KMS-11 (cell line): ENCODE measurements around the gene GLS.
A peak's percentile ranks its signal among the peaks of the same experiment; 100 is the strongest.
"Not testable (repeated sequence)": the region's sequence is repeated elsewhere in the genome, so short reads cannot be mapped to it uniquely, and the experiment has no call there.

ENCODE experiments used
- H2AFZ ChIP-seq: fragments of 200-600 bp; sonication (generic); 2 replicates; pipeline ENCODE4 v1.6.1; 2016; ENCODE audit warnings: antibody characterized with exemption, mixed run types, low read depth
- H3K27ac ChIP-seq: fragments of 200-600 bp; sonication (generic); 2 replicates; pipeline ENCODE4 v1.6.1; 2016; ENCODE audit warnings: mild to moderate bottlenecking, mixed run types
- H3K27me3 ChIP-seq: fragments of 200-600 bp; sonication (generic); 2 replicates; pipeline ENCODE4 v1.6.1; 2017; ENCODE audit warnings: mild to moderate bottlenecking, low read depth, mixed run types, moderate library complexity; ENCODE audit not compliant: insufficient read depth
- H3K36me3 ChIP-seq: fragments of 200-600 bp; sonication (generic); 2 replicates; pipeline ENCODE4 v1.6.1; 2017; ENCODE audit warnings: mild to moderate bottlenecking, mixed run types; ENCODE audit not compliant: insufficient read depth
- H3K4me1 ChIP-seq: fragments of 200-600 bp; sonication (generic); 2 replicates; pipeline ENCODE4 v1.6.1; 2016; ENCODE audit warnings: mild to moderate bottlenecking, low read depth, mixed run types; ENCODE audit not compliant: poor library complexity, severe bottlenecking
- H3K4me2 ChIP-seq: fragments of 200-600 bp; sonication (generic); 2 replicates; pipeline ENCODE4 v1.7.0; 2016; ENCODE audit warnings: mild to moderate bottlenecking, mixed run types
- H3K4me3 ChIP-seq: fragments of 200-600 bp; sonication (generic); IDR thresholded peaks from 2 replicates; pipeline ENCODE4 v1.6.1; 2017; ENCODE audit warnings: low read depth, low read length, mixed read lengths; ENCODE audit not compliant: insufficient read depth
- H3K79me2 ChIP-seq: fragments of 200-600 bp; sonication (generic); 2 replicates; pipeline ENCODE4 v1.6.1; 2016; ENCODE audit warnings: low read depth, mixed run types; ENCODE audit not compliant: insufficient read depth
- H3K9ac ChIP-seq: fragments of 200-600 bp; sonication (generic); 2 replicates; pipeline ENCODE4 v1.6.1; 2016; ENCODE audit warnings: mild to moderate bottlenecking, mixed run types
- H4K20me1 ChIP-seq: fragments of 200-600 bp; sonication (generic); 2 replicates; pipeline ENCODE4 v1.6.1; 2016; ENCODE audit warnings: mild to moderate bottlenecking, mixed run types; ENCODE audit not compliant: insufficient read depth
- CTCF ChIP-seq: fragments of 200-600 bp; sonication (generic); conservative IDR thresholded peaks from 2 replicates; pipeline ENCODE4 v1.6.1; 2017; ENCODE audit warnings: low read depth, mild to moderate bottlenecking, antibody characterized with exemption, low read length, moderate library complexity, mixed read lengths

The GLS gene

GRCh38 chr2:190881084-190881597 is 520 bp downstream of the GLS start:
- H3K27ac ChIP-seq = peak overlapping the region; percentile 73
- peaks cover 31% of the 10 kb centered on the region for H4K20me1 ChIP-seq
- H2AFZ ChIP-seq = peak overlapping the region; percentile 42
- no peaks in the 10 kb centered on the region for H3K27me3 ChIP-seq
- H3K9ac ChIP-seq = peak overlapping the region; percentile 83
- H3K36me3 ChIP-seq = no peaks in the 10 kb centered on the region
- TF ChIP-seq CTCF = no peak
- H3K4me1 ChIP-seq = peaks cover 41% of the 10 kb centered on the region
- peak overlapping the region; percentile 64 for H3K4me3 ChIP-seq
- peaks cover 50% of the 10 kb centered on the region for H3K79me2 ChIP-seq
- H3K4me2 ChIP-seq = peak overlapping the region; percentile 74

GRCh38 chr2:190881598-190882410 is 1.2 kb downstream of the GLS start:
- peaks cover 35% of the 10 kb centered on the region for H4K20me1 ChIP-seq
- peak overlapping the region; percentile 73 for H3K27ac ChIP-seq
- H2AFZ ChIP-seq = peak overlapping the region; percentile 42
- H3K4me2 ChIP-seq = peak overlapping the region; percentile 74
- H3K9ac ChIP-seq = peak overlapping the region; percentile 83
- peaks cover 47% of the 10 kb centered on the region for H3K4me1 ChIP-seq
- no peaks in the 10 kb centered on the region for H3K27me3 ChIP-seq
- no peak for TF ChIP-seq CTCF
- peaks cover 57% of the 10 kb centered on the region for H3K79me2 ChIP-seq
- H3K36me3 ChIP-seq = no peaks in the 10 kb centered on the region
- peak overlapping the region; percentile 64 for H3K4me3 ChIP-seq

- H3K27ac ChIP-seq = peak overlapping the region; percentile 73
- H3K9ac ChIP-seq = peak overlapping the region; percentile 83
These were observed 1.8 kb downstream of the GLS start for GRCh38 chr2:190882411-190882766.

GRCh38 chr2:190882856-190883582 is 2.4 kb downstream of the GLS start:
- Histone ChIP-seq H3K79me2 (peaks cover 69% of the 10 kb centered on the region), H3K27ac (peak overlapping the region; percentile 73)

More at GRCh38 chr2:190882411-190882766, 1.8 kb downstream of the GLS start:
- Histone ChIP-seq H3K36me3 (no peaks in the 10 kb centered on the region), H3K79me2 (peaks cover 63% of the 10 kb centered on the region), H3K4me2 (peak overlapping the region; percentile 74), H2AFZ (peak overlapping the region; percentile 42; the same call in 1 of the 2 replicates), H4K20me1 (peaks cover 41% of the 10 kb centered on the region), H3K27me3 (no peaks in the 10 kb centered on the region), H3K4me3 (peak overlapping the region; percentile 64), H3K4me1 (peaks cover 53% of the 10 kb centered on the region)
- TF ChIP-seq CTCF = no peak

GRCh38 chr2:190885844-190886243 is 5.2 kb downstream of the GLS start:
- Histone ChIP-seq H4K20me1 (peaks cover 60% of the 10 kb centered on the region), H3K79me2 (peaks cover 97% of the 10 kb centered on the region), H3K4me1 (peaks cover 79% of the 10 kb centered on the region), H3K4me2 (0 out of 2 replicates have a peak overlapping the region, but pooled peaks have one; percentile 27)
- H2AFZ ChIP-seq, H3K36me3 ChIP-seq, H3K27me3 ChIP-seq, H3K27ac ChIP-seq, H3K9ac ChIP-seq, H3K4me3 ChIP-seq: not testable (repeated sequence)

More at GRCh38 chr2:190882856-190883582, 2.4 kb downstream of the GLS start:
- no peak overlapping the region for H2AFZ ChIP-seq
- peak overlapping the region; percentile 83 for H3K9ac ChIP-seq
- H3K4me3 ChIP-seq = peak overlapping the region; percentile 64
- no peaks in the 10 kb centered on the region for H3K27me3 ChIP-seq
- peak overlapping the region; percentile 74 for H3K4me2 ChIP-seq
- peaks cover 60% of the 10 kb centered on the region for H3K4me1 ChIP-seq
- no peaks in the 10 kb centered on the region for H3K36me3 ChIP-seq
- no peak for TF ChIP-seq CTCF
- H4K20me1 ChIP-seq = peaks cover 47% of the 10 kb centered on the region
